Measurements from ENCODE around the gene KIF6. TPM values are rescaled to one million over a fixed set of nuclear protein-coding genes. Genes with fewer than 3 reads are reported as not detected.

KIF6 gene
- total RNA-seq, 1 experiment from 2014 or later = 0.80 TPM

DNA sequence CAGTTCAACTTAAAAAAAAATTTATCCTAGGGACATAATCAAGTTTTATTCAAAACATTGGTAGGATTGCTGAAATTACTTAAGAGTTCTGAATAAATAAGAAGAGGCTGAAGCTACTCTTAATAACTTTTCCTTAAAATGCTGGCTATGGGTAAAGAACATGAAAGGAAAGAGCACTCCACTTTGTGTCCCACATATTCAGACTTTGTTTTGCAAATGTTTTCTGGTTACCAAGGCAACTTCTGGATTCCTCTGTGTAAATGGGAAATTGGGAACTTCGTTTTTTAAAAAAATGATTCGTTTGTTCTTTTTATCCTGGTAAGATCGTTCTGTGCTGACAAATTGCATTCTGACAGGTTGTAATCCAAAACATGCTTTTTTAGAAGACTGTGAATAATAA, 115.0 kb downstream of the KIF6 start:
- no peak for DNase-seq
- H3K4me3 ChIP-seq (ENCODE audit: insufficient read depth, low read depth, low read length) = no peak overlapping the region

DNA sequence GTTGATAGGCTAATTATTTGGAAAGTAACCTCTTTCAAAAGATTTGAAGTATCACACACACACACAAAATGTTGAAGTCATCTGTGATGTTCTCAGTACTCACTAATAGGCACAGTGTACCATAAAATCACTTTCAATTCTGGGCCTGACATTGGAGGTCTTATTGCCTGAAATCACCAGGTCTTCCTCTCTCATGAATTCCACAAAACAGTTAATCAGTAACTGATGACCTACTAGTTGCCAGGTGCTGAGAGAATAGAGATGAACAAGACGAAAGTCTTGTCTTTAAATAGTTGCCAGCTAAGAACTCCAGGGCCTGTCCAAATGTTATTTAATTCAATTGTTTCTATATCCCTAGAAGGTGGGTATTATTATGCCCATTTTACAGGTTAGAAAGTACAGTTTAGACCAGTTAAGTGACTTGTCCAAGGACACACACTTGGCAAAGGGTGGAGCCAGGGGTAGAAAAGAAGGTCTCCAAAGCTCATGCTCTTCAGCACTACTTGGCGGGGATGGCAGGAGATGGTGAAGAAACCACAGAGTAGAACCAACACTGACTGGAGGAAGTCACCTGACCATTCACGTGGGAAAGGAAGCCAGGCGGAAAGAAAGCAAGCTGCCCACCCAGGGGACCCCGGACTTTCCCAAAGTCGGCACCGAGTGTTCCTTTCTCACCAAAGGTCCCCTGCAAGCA, 116.4 kb downstream of the KIF6 start:
- Histone ChIP-seq H3K27me3 (ENCODE audit: control insufficient read depth, insufficient read depth, low read length) (no peaks in the 10 kb centered on the region), H3K36me3 (replicated peaks; ENCODE audit: control insufficient read depth, insufficient read depth, low read length) (no peaks in the 10 kb centered on the region), H3K4me3 (ENCODE audit: insufficient read depth, low read depth, low read length) (no peak overlapping the region)
- DNase-seq = no peak

More for the DNA sequence above, 115.0 kb downstream of the KIF6 start:
- H3K27me3 ChIP-seq (ENCODE audit: control insufficient read depth, insufficient read depth, low read length) = no peaks in the 10 kb centered on the region
- H3K36me3 ChIP-seq (replicated peaks; ENCODE audit: control insufficient read depth, insufficient read depth, low read length) = no peaks in the 10 kb centered on the region

DNA sequence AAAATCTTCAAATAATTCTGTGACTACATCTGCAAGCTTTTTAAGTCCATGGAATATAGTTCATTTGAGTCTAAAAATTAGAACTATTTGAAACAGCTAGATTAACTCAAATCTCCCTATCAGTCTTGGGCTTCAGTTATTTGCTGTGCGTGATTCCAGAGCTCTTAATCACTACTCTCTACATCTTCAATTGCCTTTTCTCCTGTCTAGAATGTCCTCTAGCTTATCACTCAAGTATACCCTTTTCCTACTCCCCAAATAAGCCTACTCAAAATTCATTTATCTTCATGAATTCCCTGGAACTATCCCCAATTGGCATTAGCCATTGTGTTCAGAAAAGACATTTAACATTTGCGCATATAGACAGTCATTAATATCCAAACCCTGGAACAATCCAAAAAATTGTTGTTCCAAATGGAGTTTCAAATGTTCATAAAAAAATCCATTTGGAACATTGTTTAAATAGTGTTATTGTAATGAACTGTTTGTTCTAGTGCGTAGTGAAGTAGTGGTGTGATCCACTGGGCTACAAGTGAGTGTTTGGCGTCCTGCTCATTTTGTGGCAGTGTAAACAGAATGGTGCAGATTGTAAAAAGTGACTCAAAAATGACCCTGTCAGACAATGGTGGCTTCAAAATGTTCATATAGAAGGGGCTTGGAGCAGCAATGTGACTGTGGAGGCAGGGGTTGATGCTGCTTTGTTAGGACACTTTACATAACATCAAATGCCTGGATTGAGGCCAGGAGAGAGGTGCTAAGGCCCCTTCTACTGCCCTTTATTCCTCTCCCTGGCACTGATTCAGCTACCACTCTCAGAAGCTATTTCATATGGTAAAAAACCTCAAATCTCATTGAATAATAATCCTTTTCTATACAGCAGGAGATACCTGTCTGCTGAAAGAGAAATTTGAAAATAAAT, 122.3 kb downstream of the KIF6 start:
- no peak for DNase-seq
- Histone ChIP-seq H3K36me3 (replicated peaks; ENCODE audit: control insufficient read depth, insufficient read depth, low read length) (no peaks in the 10 kb centered on the region), H3K27me3 (ENCODE audit: control insufficient read depth, insufficient read depth, low read length) (no peaks in the 10 kb centered on the region), H3K4me3 (ENCODE audit: insufficient read depth, low read depth, low read length) (no peak overlapping the region)

DNA sequence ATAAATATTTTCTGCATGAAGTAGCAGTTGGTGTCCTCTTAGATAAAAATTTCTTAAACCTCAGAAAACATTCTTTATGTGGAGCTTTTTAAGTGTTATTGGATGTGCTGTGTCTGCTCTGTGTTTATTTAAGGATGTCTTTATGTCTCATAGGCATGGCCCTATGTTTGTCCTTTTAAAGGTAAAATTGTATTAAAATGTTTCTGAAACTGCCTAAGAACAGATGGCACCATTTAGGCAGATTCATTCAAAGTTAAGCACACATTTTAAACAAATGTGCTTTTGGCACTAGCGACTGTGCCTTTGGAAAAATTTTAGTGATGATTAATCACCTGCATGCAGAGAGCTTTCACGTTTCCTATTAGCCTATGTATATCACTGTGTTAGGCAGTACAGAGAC, 125.2 kb downstream of the KIF6 start:
- no peaks in the 10 kb centered on the region for H3K27me3 ChIP-seq (ENCODE audit: control insufficient read depth, insufficient read depth, low read length)
- H3K4me3 ChIP-seq (ENCODE audit: insufficient read depth, low read depth, low read length) = no peak overlapping the region
- no peak for DNase-seq
- no peaks in the 10 kb centered on the region for H3K36me3 ChIP-seq (replicated peaks; ENCODE audit: control insufficient read depth, insufficient read depth, low read length)

DNA sequence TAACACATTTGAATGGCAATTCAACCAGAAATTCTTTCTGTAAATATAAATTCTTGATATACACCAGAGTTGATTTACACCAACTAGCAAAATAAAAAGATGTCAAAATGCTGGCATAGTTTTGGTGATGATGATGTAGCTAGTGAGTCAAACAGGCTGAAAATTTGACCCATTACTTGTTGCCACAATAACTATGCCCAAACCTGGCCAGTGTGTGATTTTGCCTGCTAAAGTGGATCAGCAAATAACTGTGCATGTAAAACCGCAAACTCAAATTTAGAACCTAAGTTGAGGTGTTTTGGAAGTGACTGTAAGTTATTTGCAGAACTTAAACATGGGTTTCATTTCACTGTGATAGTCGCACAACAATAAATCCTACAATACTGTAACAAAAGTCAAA, 125.9 kb downstream of the KIF6 start:
- Histone ChIP-seq H3K36me3 (replicated peaks; ENCODE audit: control insufficient read depth, insufficient read depth, low read length) (no peaks in the 10 kb centered on the region), H3K4me3 (ENCODE audit: insufficient read depth, low read depth, low read length) (no peak overlapping the region), H3K27me3 (ENCODE audit: control insufficient read depth, insufficient read depth, low read length) (no peaks in the 10 kb centered on the region)
- no peak for DNase-seq

DNA sequence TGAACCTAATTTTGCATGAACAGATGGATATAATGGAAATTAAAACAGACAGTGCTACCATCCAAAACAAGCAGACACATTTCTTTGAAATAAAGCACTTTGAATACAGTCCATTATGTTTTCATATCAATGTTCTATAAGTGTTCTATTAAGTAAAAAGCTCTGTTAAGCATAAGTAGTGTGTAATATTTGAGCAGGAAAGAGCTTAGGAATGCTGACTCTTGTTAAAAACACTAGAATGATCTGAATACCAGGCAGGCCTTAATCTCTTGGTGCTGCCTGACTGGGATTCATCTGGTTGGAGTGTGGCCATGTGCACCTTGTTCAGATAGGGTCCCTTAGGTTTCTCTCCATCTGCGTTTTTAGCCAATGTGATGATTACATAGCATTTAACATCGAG, 130.9 kb downstream of the KIF6 start:
- DNase-seq = no peak
- no peaks in the 10 kb centered on the region for H3K36me3 ChIP-seq (replicated peaks; ENCODE audit: control insufficient read depth, insufficient read depth, low read length)
- no peak overlapping the region for H3K4me3 ChIP-seq (ENCODE audit: insufficient read depth, low read depth, low read length)
- H3K27me3 ChIP-seq (ENCODE audit: control insufficient read depth, insufficient read depth, low read length) = no peaks in the 10 kb centered on the region

DNA sequence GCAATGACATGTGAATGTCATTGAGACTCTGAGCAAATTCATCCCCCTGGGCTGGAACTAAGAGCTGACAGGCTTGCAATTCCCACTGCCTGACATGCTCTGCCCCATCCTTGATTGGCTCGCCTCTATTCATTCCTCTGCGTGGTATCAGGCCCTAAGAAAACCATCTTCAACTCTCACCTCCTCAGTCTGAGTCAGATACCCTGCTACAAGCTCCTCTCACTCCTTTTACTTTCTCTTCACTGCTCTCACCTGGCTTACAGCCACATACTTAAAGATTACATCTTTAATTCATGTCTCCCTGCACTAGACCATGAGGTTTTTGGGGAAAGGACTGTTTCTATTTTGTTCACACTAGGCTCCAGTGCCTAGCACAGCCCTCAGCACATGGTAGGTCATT, 131.6 kb downstream of the KIF6 start:
- no peaks in the 10 kb centered on the region for H3K36me3 ChIP-seq (replicated peaks; ENCODE audit: control insufficient read depth, insufficient read depth, low read length)
- DNase-seq = no peak
- no peak overlapping the region for H3K4me3 ChIP-seq (ENCODE audit: insufficient read depth, low read depth, low read length)
- H3K27me3 ChIP-seq (ENCODE audit: control insufficient read depth, insufficient read depth, low read length) = no peaks in the 10 kb centered on the region

DNA sequence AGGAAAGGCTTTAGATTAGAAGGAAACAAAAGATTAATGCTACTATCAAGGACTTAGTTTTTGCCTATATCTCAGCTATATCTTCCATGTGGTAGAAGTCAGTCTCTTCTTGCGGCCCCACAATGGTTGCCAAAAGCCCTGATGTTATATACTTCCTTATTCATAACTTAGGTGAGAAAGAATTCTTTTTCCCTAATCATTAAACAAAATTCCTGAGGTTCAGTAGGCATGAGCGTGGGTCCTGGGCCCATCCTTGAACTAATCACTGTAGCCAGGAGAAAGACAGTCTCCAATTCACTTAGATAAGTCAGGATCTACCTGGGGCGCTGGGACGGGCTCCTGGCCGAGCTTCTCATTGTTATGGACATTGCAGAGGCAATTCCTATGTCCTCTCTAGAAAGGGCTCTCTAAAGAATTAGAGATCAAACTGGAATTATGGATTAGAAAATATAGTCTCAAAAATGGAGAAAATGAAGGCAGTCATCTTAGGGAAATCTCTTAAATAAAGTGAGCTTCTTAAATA, 134.3 kb downstream of the KIF6 start:
- Histone ChIP-seq H3K36me3 (replicated peaks; ENCODE audit: control insufficient read depth, insufficient read depth, low read length) (no peaks in the 10 kb centered on the region), H3K4me3 (ENCODE audit: insufficient read depth, low read depth, low read length) (no peak overlapping the region), H3K27me3 (ENCODE audit: control insufficient read depth, insufficient read depth, low read length) (no peaks in the 10 kb centered on the region)
- DNase-seq = peak; percentile 8

DNA sequence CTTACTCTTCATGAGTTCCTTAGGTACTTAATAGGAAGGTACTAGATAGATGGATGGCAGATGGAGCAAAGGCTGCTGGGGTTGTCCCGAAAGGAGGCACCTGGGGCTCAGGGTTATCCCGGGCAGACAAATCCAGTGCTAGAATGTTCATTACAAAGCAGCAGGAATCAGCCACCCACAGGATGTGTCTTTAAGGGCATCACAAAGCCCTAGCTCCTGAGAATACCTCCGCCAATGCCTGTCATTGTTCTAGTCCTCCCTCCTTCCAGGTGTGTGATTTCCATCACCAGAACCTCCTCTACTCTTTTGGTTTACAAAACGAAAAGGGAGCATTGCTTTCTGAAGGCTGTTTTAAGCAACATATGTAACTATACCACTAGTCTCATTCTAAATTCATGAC, 138.1 kb downstream of the KIF6 start:
- no peaks in the 10 kb centered on the region for H3K27me3 ChIP-seq (ENCODE audit: control insufficient read depth, insufficient read depth, low read length)
- no peak overlapping the region for H3K4me3 ChIP-seq (ENCODE audit: insufficient read depth, low read depth, low read length)
- no peak for DNase-seq
- no peaks in the 10 kb centered on the region for H3K36me3 ChIP-seq (replicated peaks; ENCODE audit: control insufficient read depth, insufficient read depth, low read length)

DNA sequence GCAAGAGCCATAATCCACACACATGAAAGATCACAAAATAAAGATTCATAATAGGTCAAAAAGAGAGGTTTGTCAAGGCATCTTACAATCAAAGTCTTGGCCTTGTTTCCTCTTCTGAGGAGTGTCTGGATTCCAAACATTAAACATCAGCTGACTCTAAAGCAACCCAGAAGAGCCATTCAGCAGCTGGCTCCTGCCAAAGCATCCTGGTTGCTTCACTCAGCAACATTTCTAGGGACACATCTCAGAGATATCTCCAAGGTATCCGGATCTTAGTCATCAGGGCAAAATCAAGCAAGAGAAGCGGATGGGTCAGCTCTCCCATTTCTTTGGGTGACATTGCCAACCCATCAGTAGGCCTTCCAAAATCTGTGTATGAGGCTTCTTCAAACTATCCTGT, 139.6 kb downstream of the KIF6 start:
- Histone ChIP-seq H3K36me3 (replicated peaks; ENCODE audit: control insufficient read depth, insufficient read depth, low read length) (no peaks in the 10 kb centered on the region), H3K27me3 (ENCODE audit: control insufficient read depth, insufficient read depth, low read length) (no peaks in the 10 kb centered on the region), H3K4me3 (ENCODE audit: insufficient read depth, low read depth, low read length) (no peak overlapping the region)
- no peak for DNase-seq

DNA sequence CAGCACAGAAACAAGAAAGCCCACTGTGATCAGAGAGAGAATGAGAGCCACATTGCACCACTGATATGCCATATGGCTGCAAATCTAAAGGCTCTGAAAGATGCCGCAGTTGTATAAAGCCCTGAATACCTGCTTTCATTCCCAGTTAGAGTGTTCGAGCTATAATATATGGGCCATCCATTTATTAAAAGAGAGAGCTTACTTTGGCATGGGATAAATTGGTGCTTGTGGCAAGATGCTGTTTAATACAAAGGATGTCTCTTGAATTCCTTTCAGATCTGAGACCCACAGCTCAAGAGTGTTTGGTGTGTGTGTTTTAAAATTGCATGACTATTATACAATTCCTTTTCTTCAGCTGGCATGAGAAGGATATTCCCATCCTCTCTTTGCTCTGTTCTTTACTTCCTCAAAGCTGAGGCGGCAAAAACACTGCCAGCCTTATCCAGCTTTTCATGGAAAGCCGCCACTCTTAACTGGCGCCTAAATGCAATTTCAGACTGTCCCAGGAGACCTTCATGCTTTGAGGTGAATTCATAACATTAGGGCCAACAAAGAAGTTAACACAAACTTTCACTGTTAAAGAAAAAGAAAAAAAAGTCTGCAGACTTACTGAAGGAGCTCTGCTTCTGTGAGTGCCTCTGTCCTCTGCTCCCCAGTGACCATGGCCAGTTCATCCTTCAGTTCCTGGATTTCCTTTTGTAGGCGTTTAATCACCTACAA, 147.6 kb downstream of the KIF6 start:
- H3K4me3 ChIP-seq (ENCODE audit: insufficient read depth, low read depth, low read length) = no peak overlapping the region
- DNase-seq = no peak
- H3K36me3 ChIP-seq (replicated peaks; ENCODE audit: control insufficient read depth, insufficient read depth, low read length) = no peaks in the 10 kb centered on the region
- H3K27me3 ChIP-seq (ENCODE audit: control insufficient read depth, insufficient read depth, low read length) = no peaks in the 10 kb centered on the region

DNA sequence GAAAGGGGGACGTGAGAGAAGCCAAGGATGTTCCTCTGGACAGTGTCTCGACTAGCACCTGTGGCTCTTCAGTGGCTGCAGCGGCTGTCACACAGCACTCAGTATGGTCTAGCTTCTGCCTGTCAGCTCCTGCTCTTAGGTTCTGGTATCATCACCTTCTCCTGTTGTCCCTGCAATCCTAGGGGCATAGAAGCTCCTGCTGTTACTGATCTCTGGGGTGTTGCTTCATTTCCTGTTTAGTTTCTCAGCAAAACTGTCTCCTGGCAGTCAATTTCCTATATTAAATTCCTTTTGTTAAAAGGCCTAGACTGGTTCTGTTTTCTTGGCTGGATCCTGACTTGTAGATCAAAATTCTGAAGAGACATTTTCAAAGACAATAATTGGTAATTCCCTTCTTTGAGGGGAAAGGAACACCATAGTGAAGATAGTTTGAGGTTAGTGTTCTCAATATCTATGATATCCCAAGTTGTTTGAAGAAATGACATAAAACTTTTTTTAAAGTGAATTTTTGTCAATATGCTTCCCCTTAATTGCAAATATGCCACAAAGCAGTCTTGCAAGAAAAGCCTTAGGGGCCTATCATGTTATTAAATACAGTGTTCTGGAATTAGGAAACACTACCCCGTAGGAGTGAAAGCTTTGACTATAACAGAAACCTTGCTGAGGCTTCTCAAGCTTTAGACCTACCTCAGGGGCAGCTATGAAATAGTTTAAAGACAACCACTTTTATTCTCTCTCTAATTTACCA, 148.5 kb downstream of the KIF6 start:
- Histone ChIP-seq H3K4me3 (ENCODE audit: insufficient read depth, low read depth, low read length) (no peak overlapping the region), H3K27me3 (ENCODE audit: control insufficient read depth, insufficient read depth, low read length) (no peaks in the 10 kb centered on the region), H3K36me3 (replicated peaks; ENCODE audit: control insufficient read depth, insufficient read depth, low read length) (no peaks in the 10 kb centered on the region)
- no peak for DNase-seq

DNA sequence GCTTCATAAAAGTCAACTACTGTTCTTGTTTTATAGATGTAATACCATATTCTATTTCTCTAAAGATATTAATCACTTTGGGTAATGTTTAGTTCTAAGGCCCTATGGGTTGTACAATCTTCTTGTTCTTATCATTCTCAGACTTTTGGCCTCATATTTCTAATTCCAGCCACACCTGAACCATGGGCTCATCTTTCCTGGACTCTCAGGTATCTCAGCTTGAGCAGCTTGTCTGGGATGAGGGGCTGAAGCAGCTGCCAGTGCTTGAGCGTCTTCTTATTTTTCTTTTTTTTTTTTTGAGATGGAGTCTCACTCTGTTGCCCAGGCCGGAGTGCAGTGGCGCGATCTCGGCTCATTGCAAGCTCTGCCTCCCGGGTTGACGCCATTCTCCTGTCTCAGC, 150.2 kb downstream of the KIF6 start:
- H3K4me3 ChIP-seq (ENCODE audit: insufficient read depth, low read depth, low read length) = no peak overlapping the region
- no peak for DNase-seq
- no peaks in the 10 kb centered on the region for H3K27me3 ChIP-seq (ENCODE audit: control insufficient read depth, insufficient read depth, low read length)
- H3K36me3 ChIP-seq (replicated peaks; ENCODE audit: control insufficient read depth, insufficient read depth, low read length) = no peaks in the 10 kb centered on the region

DNA sequence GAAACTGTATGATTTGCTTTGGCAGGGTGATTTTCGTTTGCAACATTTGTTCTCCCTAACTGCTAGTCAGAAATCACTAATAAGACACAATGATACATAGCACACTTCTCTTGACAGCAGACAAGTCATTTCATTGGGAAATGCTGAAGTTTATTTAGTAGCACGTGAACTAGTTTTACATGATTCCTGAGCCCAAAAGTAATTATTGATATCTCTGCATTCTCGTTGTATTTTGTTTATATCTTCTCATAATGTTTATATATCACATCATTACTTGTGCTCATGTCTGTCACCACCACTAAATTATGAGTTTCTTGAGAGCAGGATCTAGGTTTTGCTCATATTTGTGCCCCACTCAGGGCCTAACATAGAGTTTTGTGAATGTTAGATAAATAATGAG, 151.7 kb downstream of the KIF6 start:
- DNase-seq = no peak
- H3K4me3 ChIP-seq (ENCODE audit: insufficient read depth, low read depth, low read length) = no peak overlapping the region
- H3K27me3 ChIP-seq (ENCODE audit: control insufficient read depth, insufficient read depth, low read length) = no peaks in the 10 kb centered on the region
- no peaks in the 10 kb centered on the region for H3K36me3 ChIP-seq (replicated peaks; ENCODE audit: control insufficient read depth, insufficient read depth, low read length)
